ENCODE measurements around the gene FBXO9. TPM values are rescaled to one million over a fixed set of nuclear protein-coding genes. Genes with fewer than 3 reads are reported as not detected.

Gene FBXO9
- total RNA-seq, 1 experiment from 2014 or later: 27.4 TPM

DNA sequence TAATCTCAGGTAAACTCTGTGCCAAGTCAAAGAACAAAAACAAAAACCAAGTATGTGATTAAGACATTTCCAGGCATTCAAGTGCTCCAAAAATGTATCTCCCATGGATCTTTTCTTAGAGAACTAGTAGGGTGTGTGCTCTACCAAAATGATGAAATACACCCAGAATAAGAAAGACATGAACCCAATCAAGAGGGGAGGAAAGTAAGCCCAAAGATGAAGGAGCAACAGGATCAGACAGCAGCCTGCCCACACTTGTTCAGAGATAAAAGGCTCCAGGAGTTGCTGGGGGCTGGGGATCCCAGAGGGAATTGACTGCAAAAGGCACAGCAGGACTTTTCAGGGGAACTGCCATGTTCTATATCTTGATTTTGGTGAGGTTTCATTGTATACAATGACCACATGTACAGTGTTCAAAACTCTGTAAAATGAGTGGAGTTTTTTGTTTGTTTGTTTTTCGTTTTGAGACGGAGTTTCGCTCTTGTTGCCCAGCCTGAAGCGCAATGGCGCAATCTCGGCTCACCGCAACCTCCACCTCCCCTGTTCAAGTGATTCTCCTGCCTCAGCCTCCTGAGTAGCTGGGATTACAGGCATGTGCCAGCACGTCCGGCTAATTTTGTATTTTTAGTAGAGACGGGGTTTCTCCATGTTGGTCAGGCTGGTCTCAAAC is 59.1 kb downstream of the FBXO9 start:
- Histone ChIP-seq H3K27ac (no peak overlapping the region), H3K4me1 (peaks cover 17% of the 10 kb centered on the region), H3K36me3 (no peaks in the 10 kb centered on the region), H3K4me3 (no peak overlapping the region), H3K27me3 (no peaks in the 10 kb centered on the region), H3K9me3 (replicated peaks) (no peaks in the 10 kb centered on the region)
- DNase-seq: no peak

DNA sequence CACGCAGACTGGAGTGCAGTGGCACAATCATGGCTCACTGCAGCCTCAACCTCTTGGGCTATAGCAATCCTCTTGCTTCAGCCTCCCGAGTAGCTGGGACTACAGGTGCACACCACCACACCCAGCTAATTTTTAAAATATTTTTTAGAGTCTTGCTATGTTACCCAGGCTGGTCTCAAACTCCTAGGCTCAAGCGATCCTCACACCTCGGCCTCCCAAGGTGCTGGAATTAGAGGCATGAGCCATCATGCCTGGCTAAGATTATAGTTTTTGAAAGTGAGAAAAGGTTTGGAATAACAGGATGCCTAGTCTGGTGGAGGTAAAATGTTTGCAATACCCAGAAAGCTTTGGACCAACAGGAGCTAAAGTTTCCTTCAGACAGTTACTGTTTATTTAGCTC is 60.1 kb downstream of the FBXO9 start:
- Histone ChIP-seq H3K27me3 (no peaks in the 10 kb centered on the region), H3K27ac (no peak overlapping the region), H3K4me1 (peaks cover 7% of the 10 kb centered on the region), H3K9me3 (replicated peaks) (no peaks in the 10 kb centered on the region), H3K4me3 (no peak overlapping the region), H3K36me3 (no peaks in the 10 kb centered on the region)
- DNase-seq: no peak

DNA sequence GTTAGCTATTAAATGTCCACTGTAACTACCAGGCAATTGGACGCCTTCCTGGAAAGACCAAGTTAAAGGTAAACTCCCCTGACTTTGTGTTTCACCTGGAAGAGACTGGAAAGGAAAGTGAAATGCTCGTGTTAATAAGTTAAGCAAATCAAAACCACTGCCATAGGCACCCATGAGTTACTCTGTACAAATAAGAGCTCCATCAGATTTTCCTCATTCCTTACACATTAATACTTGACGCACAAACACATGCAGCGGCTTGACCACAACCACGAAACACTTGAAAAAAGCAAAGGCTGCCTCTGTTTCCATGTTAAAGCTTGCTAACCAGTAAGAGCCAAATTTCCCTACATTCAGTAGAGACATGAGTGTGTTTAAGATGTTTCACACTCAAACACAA is 63.6 kb downstream of the FBXO9 start:
- Histone ChIP-seq H3K4me1 (no peaks in the 10 kb centered on the region; the same call in 1 of the 2 replicates), H3K27ac (no peak overlapping the region), H3K27me3 (no peaks in the 10 kb centered on the region), H3K4me3 (no peak overlapping the region), H3K9me3 (replicated peaks) (no peaks in the 10 kb centered on the region), H3K36me3 (no peaks in the 10 kb centered on the region)
- no peak for DNase-seq

DNA sequence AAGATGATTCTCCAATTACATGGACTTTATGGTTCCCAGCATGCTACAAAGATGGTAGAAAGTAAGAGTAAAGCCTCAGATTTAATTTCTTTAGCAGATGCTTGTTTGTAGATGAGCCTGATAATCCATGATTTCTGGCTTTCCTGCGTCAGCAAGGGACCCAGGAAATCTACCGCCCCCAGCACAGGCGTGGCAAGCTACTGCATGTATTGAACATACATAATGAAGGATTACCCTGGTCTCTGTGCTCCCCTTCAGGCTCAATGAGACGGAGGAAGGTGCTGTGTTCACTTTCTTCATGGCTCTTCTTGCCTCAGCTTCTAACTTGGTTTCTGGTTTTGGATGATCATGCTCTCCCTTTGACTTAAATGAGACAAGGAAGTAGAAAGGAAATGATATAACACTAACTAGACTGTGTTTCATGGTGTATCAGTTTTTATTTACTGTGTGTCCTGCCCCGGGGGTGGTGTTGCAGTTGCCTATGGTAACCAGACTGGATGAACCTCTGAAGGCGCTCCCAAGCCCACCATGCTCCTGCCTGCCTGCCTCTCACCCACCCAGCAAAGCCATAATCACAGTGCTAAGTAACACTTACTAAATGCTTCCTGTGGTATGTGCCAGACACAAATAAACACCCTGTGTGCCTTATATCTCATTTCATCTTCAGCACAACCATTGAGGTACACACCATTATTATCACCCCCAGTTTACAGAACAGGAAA is 65.5 kb downstream of the FBXO9 start:
- Histone ChIP-seq H3K4me3 (no peak overlapping the region), H3K4me1 (no peaks in the 10 kb centered on the region), H3K27ac (no peak overlapping the region), H3K36me3 (no peaks in the 10 kb centered on the region), H3K27me3 (no peaks in the 10 kb centered on the region), H3K9me3 (replicated peaks) (no peaks in the 10 kb centered on the region)
- DNase-seq: no peak

DNA sequence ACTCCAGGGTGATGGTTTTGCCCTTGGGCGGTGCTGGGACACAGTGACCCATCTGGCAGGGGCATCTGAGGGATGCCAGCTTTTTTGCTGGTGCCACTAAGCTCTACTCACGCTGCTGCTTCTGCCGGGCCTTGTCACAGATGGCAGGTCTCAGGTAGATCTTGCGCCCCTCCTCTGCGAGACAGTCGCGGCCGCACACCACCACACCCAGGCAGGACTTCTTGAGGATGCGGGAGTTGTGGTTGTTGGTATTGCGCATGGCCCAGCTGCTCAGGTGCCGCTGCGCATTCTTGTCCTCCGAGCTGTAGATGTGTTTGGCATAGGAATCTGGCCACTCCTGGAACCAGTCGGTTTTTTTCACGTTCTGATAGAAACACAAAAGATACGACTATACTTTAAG is 68.8 kb downstream of the FBXO9 start:
- no peak overlapping the region for H3K27ac ChIP-seq

DNA sequence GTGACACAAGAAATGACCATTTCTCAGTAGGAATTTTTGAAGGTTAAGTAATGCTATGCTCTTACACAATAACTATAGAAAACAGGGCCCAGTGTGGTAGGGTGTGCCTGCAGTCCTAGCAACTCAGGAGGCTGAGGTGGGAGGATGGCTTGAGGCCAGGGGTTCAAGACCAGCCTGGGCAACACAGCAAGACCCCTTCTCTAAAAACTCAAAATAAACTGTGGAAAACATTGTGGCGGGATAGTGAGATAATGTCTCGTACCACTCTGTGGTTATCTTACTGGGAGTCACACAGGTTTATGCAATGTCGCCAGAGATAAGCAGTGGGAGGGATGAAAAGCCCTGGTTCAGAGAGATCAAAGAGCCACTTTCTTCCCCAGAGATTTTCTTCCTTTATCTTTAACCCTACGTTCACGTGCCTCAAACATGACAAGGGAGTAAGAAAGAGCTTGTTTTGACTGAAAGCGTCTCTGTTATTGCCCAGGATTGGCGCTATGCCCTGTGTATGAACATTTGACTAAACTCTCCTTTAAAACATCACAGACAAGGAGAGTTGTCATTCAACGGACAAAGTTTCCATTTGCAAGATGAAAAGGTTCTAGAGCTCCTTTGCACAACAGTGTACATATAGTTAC is 69.5 kb downstream of the FBXO9 start:
- no peaks in the 10 kb centered on the region for H3K4me1 ChIP-seq
- no peaks in the 10 kb centered on the region for H3K27me3 ChIP-seq
- no peak overlapping the region for H3K4me3 ChIP-seq
- no peaks in the 10 kb centered on the region for H3K36me3 ChIP-seq
- no peak for DNase-seq
- H3K9me3 ChIP-seq (replicated peaks): no peaks in the 10 kb centered on the region
- H3K27ac ChIP-seq: no peak overlapping the region

More for the DNA sequence above, 68.8 kb downstream of the FBXO9 start:
- Histone ChIP-seq H3K4me3 (no peak overlapping the region), H3K4me1 (no peaks in the 10 kb centered on the region), H3K36me3 (no peaks in the 10 kb centered on the region), H3K9me3 (replicated peaks) (no peaks in the 10 kb centered on the region), H3K27me3 (no peaks in the 10 kb centered on the region)
- DNase-seq: no peak

DNA sequence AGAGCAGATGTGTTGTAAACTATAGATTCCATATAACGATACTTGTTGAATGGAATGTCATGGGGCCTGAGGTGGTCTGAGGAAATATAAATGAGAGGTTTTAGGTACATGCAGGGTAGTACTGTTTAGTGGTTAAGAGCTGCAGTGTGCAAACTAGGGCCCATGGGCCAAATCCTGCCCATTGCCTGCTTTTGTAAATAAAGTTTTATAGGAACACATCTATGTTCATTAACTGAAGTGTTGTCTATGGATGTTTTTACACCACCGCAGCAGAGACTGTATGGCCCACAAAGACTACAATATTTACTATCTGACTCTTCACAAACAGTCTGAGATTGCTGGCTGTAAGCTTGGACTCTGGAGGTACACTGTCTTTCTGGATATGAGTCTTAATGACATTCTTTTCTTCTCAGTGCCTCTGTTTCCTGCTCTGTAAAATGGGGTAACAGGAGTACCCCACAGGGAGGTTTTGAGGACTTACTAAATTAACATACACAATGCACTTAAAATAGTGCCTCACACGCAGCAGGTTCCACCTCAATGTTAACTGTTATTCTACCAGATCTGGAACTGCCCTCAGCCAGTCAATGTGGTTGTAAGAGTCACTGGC is 70.9 kb downstream of the FBXO9 start:
- no peak overlapping the region for H3K27ac ChIP-seq
- H3K4me1 ChIP-seq: no peaks in the 10 kb centered on the region
- H3K36me3 ChIP-seq: no peaks in the 10 kb centered on the region
- H3K4me3 ChIP-seq: no peak overlapping the region
- no peaks in the 10 kb centered on the region for H3K9me3 ChIP-seq (replicated peaks)
- DNase-seq: no peak
- H3K27me3 ChIP-seq: no peaks in the 10 kb centered on the region

DNA sequence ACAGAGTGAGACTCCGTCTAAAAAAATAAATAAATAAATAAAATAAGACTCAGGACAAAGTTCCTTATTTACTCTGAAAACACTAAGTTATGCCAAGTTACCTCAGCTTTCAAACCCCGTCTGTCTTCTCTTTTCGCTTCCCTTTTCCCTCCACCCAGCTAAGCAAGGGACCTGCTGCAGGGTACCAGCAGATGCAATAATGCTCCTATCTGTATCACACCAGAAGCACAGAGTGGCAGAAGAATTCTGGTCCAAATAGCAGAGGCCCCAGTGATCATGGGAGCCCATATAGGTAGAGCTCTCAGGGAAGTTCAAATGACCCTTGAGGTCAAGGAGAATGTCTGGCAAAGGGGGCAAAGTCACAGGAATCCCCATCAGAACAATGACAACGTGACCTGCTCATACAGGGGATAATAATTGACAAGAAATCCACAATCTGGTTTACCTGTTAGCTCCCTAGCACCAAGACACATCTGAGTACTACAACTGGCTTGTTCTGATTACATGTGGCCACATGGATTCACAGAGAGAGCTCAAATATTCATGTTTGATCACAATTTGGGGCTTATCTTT is 74.7 kb downstream of the FBXO9 start:
- Histone ChIP-seq H3K4me3 (no peak overlapping the region), H3K27me3 (no peaks in the 10 kb centered on the region), H3K27ac (no peak overlapping the region), H3K36me3 (no peaks in the 10 kb centered on the region), H3K9me3 (replicated peaks) (no peaks in the 10 kb centered on the region), H3K4me1 (no peaks in the 10 kb centered on the region)
- no peak for DNase-seq

DNA sequence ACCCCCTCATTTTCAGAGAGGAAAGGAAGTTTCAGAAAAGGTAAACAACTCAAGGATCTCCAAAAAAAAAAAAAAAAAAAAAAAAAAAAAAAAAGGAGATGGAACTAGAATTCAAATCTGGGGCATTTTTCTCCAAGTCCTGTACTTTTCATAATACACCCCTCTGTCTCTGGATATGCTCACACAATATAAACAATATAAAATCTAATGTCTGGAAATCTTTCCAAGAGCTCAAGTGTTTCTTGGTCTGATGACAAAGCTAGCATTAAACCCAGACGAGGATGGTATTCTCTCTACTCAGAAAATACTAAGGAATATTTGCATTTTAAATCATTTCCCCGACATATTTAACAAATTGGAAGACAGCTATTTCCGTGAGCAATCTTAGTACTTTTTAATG is 77.6 kb downstream of the FBXO9 start:
- DNase-seq: no peak
- Histone ChIP-seq H3K4me3 (no peak overlapping the region), H3K27ac (no peak overlapping the region), H3K4me1 (no peaks in the 10 kb centered on the region), H3K9me3 (replicated peaks) (no peaks in the 10 kb centered on the region), H3K36me3 (no peaks in the 10 kb centered on the region), H3K27me3 (no peaks in the 10 kb centered on the region)

DNA sequence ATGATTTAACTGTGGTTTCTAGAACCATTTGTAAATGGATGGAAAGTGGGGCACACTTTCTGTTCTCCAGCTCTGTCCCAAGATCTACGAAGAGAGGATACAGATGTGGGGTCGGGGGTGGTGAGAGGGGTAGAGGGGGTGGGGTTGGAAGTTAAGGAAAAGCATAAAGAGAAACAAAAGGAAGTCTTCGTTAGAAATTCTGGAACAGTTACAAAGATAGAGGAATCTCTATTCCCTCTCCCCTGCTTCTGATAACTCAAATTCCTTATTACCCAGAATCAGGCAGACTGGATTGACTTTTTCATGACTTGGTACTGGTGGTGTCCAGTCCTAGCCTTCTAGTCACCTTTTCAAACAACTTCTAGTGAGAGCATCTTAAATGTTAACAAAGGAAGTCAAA is 78.5 kb downstream of the FBXO9 start:
- DNase-seq: no peak
- Histone ChIP-seq H3K4me3 (no peak overlapping the region), H3K27me3 (no peaks in the 10 kb centered on the region), H3K4me1 (no peaks in the 10 kb centered on the region), H3K27ac (no peak overlapping the region), H3K9me3 (replicated peaks) (no peaks in the 10 kb centered on the region), H3K36me3 (no peaks in the 10 kb centered on the region)

DNA sequence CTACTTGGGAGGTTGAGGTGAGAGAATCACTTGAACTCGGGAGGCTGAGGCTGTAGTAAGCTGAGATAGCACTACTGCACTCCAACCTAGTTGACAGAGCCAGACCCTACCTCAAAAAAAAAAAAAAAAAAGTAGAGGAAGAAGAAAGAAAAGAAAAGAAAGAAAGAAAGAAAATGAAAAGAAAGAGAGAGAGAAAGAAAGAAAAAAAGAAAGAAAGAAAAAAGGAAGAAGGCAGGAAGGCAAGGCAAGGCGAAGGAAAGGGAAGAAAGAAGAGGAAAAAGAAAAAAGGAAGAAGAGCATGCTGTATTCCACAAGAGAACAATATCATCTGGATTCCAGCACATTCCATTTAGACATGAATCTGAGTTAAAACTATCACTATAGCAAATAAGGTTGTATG is 79.6 kb downstream of the FBXO9 start:
- no peak overlapping the region for H3K27ac ChIP-seq
- H3K27me3 ChIP-seq: no peaks in the 10 kb centered on the region
- DNase-seq: no peak
- no peak overlapping the region for H3K4me3 ChIP-seq
- H3K4me1 ChIP-seq: no peaks in the 10 kb centered on the region
- H3K36me3 ChIP-seq: no peaks in the 10 kb centered on the region
- H3K9me3 ChIP-seq (replicated peaks): no peaks in the 10 kb centered on the region

DNA sequence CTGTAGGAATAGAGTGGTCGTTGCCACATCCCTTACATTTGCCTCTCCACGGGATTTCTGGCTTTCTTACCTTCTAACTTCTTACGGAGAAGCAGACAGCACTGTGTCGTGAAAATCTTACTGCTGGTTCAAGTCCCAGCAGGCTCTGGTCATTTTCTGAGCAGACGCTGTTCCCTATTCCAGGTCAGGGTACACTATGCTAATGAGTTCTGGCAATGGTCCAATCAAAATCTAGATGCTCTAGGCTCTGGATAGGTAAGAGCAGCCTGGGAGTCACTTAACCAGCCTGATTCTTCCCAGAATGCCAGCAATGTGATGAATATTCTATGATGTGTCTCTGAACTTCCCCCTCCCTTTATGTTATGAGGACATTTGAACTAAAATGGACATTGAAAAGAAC is 83.5 kb downstream of the FBXO9 start, which contains the start of gene GCM1:
GCM1 (minus strand) TSS at position 158 of the 400 bp plus-strand sequence. CDS start 3,209 bp downstream, outside the sequence.
- no peaks in the 10 kb centered on the region for H3K4me1 ChIP-seq
- no peak for DNase-seq
- H3K9me3 ChIP-seq (replicated peaks): no peaks in the 10 kb centered on the region
- no peak within 1 kb of the TSS for H3K27ac ChIP-seq
- no peaks in the 10 kb centered on the region for H3K27me3 ChIP-seq
- H3K36me3 ChIP-seq: no peaks in the 10 kb centered on the region
- H3K4me3 ChIP-seq: no peak within 1 kb of the TSS
